ENCODE data around the gene NPSR1. TPM values are rescaled to one million over a fixed set of nuclear protein-coding genes. Genes with fewer than 3 reads are reported as not detected.
"Not testable (repeated sequence)": the region's sequence is repeated elsewhere in the genome, so short reads cannot be mapped to it uniquely, and the experiment has no call there.

The NPSR1 gene
- polyA plus RNA-seq, 10 donors: 0.17 to 1.1 (median 0.38) TPM; not detected in 3

GRCh38 chr7:34869057-34869456, 211.0 kb downstream of the NPSR1 start:
- DNase-seq: no peak

GRCh38 chr7:34870041-34870440, 212.0 kb downstream of the NPSR1 start:
- not testable (repeated sequence) for DNase-seq

GRCh38 chr7:34874329-34874728, 216.3 kb downstream of the NPSR1 start:
- not testable (repeated sequence) for DNase-seq

GRCh38 chr7:34875481-34875880, 217.5 kb downstream of the NPSR1 start:
- no peak for DNase-seq

- not testable (repeated sequence) for DNase-seq
Observed at GRCh38 chr7:34878944-34879735, 221.1 kb downstream of the NPSR1 start.

- DNase-seq: no peak
Observed at GRCh38 chr7:34879871-34880270, 221.9 kb downstream of the NPSR1 start.

- not testable (repeated sequence) for DNase-seq
Observed at GRCh38 chr7:34883855-34884254, 225.8 kb downstream of the NPSR1 start.

- no peak for DNase-seq
Observed at GRCh38 chr7:34886856-34887255, 228.8 kb downstream of the NPSR1 start.

- DNase-seq: no peak
Observed at GRCh38 chr7:34889951-34890350, 231.9 kb downstream of the NPSR1 start.

- DNase-seq: no peak
Observed at GRCh38 chr7:34895202-34895601, 237.2 kb downstream of the NPSR1 start.

All from muscle of back (tissue), 11 donors.